WTC11 (cell line): ENCODE results near the gene TNNC2.

Experiments used
- CREM ChIP-seq: sonication (generic); formaldehyde crosslinking; IDR thresholded peaks from 2 replicates; pipeline ENCODE4 v1.8.1; 2022; ENCODE audit warnings: mild to moderate bottlenecking, missing genetic modification reagents, moderate library complexity
- JAZF1 ChIP-seq: fragments of 250-450 bp; sonication (Bioruptor Pico); IDR thresholded peaks from 2 replicates; pipeline ENCODE4 v1.9.0; 2021; ENCODE audit warnings: moderate library complexity, mild to moderate bottlenecking, inconsistent platforms
- TF ChIP-seq, protein P1 (sequence below): sonication (generic); formaldehyde crosslinking; IDR thresholded peaks from 2 replicates; pipeline ENCODE4 v1.8.0; 2022; ENCODE audit warnings: mild to moderate bottlenecking, missing genetic modification reagents
- TF ChIP-seq, protein P2 (sequence below): sonication (generic); formaldehyde crosslinking; IDR thresholded peaks from 2 replicates; pipeline ENCODE4 v1.8.1; 2022; ENCODE audit warnings: low read depth, mild to moderate bottlenecking, moderate library complexity, missing genetic modification reagents, borderline replicate concordance
- TF ChIP-seq, protein P3 (sequence below): fragments of 200-600 bp; IDR thresholded peaks from 2 replicates; pipeline ENCODE4 v1.8.0; 2022; ENCODE audit warnings: antibody characterized with exemption

DNA sequence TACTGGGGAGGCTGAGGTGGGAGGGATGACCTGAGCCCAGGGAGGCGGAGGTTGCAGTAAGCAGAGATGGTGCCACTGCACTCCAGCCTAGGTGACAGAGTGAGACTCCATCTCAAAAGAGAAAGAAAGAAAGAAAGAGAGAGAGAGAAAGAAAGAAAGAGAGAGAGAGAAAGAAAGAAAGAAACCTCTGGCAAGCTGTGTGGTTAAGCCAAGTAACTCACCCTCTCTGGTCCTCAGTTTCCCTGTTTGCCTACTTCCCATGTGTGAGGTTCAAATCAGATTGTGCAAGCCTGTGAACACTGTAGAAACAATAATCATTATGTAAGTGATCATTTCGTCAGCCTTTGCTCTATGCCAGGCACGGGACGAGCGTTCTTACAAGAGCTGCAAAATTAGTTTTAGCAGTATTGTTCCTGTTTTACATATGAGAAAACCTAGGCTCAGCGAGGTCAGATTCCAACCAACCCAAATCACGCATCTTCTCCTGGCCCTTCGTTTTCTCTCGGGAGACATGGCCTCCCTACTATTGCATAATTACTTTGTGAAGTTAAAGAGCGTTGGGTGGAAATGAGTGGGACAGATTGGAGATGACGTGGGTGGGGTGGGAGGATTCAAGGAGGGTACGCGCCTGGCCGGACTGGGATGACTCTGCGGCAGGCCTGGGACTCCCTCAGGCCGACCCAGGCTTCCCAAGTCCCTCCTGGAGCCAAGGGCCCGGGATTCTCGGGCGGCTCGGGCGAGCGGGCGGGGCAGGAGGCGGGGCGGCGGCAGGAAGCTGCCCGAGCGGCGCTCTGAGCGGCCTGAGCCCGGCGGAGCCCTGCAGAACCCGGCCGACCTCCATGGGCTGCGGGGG is 6.1 kb upstream of the TNNC2 start, which contains the start of gene SNX21:
- TF ChIP-seq, protein P1, sequence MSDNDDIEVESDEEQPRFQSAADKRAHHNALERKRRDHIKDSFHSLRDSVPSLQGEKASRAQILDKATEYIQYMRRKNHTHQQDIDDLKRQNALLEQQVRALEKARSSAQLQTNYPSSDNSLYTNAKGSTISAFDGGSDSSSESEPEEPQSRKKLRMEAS (CRISPR knock-in tag), result no peak
- TF ChIP-seq, protein P2, sequence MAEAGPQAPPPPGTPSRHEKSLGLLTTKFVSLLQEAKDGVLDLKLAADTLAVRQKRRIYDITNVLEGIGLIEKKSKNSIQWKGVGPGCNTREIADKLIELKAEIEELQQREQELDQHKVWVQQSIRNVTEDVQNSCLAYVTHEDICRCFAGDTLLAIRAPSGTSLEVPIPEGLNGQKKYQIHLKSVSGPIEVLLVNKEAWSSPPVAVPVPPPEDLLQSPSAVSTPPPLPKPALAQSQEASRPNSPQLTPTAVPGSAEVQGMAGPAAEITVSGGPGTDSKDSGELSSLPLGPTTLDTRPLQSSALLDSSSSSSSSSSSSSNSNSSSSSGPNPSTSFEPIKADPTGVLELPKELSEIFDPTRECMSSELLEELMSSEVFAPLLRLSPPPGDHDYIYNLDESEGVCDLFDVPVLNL, result no peak
- TF ChIP-seq, protein P3, sequence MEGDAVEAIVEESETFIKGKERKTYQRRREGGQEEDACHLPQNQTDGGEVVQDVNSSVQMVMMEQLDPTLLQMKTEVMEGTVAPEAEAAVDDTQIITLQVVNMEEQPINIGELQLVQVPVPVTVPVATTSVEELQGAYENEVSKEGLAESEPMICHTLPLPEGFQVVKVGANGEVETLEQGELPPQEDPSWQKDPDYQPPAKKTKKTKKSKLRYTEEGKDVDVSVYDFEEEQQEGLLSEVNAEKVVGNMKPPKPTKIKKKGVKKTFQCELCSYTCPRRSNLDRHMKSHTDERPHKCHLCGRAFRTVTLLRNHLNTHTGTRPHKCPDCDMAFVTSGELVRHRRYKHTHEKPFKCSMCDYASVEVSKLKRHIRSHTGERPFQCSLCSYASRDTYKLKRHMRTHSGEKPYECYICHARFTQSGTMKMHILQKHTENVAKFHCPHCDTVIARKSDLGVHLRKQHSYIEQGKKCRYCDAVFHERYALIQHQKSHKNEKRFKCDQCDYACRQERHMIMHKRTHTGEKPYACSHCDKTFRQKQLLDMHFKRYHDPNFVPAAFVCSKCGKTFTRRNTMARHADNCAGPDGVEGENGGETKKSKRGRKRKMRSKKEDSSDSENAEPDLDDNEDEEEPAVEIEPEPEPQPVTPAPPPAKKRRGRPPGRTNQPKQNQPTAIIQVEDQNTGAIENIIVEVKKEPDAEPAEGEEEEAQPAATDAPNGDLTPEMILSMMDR, result no peak
- no peak for TF ChIP-seq CREM (CRISPR knock-in tag)
- no peak for TF ChIP-seq JAZF1 (CRISPR knock-in tag)
